ENCODE data around the gene TCHP. TPM values are rescaled to one million over a fixed set of nuclear protein-coding genes. Genes with fewer than 3 reads are reported as not detected.

TCHP gene
- polyA plus RNA-seq, 1 experiment = 9.1 TPM

DNA sequence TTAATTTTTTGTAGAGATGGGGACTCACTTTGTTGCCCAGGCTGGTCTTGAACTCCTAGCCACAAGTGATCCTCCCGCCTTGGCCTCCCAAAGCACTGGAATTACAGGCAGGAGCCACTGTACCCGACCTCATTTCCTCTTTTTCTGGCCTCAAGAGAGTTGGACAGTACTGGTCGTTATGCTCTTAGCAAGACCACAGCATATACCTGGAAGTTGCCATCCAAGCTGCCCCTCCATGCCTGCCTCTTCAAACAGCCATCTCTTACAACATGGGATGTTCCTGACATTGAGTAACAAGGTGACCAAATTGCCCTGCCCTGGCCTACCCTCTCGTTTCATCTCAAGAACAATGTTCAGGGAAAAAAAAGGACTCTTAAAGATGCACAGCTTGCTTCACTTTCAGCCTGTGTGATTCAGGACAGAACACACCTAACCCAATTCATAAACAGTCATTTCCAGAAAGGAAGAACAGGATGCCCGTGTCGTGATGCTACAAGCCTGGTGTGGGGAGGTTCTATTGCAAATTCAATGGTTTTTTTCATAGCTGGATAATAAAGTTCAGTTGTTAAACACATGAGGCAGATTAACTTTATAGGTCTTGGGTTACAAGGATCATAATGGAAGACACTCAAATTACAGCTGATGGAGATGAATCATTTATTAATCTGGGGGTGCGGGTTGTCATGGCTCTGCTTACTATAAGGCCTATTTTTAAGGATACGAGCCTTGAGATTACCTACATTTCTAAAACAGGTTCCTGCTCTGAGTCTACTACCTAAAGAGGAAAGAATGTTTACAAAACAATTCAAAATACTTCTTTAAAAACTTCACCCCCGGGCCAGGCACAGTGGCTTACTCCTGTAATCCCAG, 31.7 kb upstream of the TCHP start:
- CTCF ChIA-PET = interaction anchor here (0.9 to 5.5 kb wide), 5 partner anchors 15 to 63 kb away, joined by 3 to 41 read pairs (median 3); no protein-coding TSS in a partner anchor
- Histone ChIP-seq H3K4me3 (ENCODE audit: low read depth, low read length) (no peak overlapping the region), H3K36me3 (ENCODE audit: control insufficient read depth, insufficient read depth, low read length) (no peaks in the 10 kb centered on the region; the same call in 1 of the 2 replicates), H3K27me3 (ENCODE audit: control insufficient read depth, insufficient read depth, low read length) (no peaks in the 10 kb centered on the region)
- DNase-seq (ENCODE audit: low read depth) = peak; percentile 54
- POLR2A ChIA-PET = no interaction called here
- TF ChIP-seq, protein P1, sequence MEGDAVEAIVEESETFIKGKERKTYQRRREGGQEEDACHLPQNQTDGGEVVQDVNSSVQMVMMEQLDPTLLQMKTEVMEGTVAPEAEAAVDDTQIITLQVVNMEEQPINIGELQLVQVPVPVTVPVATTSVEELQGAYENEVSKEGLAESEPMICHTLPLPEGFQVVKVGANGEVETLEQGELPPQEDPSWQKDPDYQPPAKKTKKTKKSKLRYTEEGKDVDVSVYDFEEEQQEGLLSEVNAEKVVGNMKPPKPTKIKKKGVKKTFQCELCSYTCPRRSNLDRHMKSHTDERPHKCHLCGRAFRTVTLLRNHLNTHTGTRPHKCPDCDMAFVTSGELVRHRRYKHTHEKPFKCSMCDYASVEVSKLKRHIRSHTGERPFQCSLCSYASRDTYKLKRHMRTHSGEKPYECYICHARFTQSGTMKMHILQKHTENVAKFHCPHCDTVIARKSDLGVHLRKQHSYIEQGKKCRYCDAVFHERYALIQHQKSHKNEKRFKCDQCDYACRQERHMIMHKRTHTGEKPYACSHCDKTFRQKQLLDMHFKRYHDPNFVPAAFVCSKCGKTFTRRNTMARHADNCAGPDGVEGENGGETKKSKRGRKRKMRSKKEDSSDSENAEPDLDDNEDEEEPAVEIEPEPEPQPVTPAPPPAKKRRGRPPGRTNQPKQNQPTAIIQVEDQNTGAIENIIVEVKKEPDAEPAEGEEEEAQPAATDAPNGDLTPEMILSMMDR (IDR thresholded peaks at IDR 0.05; ENCODE audit: insufficient read depth, low read depth, low read length) = no peak

DNA sequence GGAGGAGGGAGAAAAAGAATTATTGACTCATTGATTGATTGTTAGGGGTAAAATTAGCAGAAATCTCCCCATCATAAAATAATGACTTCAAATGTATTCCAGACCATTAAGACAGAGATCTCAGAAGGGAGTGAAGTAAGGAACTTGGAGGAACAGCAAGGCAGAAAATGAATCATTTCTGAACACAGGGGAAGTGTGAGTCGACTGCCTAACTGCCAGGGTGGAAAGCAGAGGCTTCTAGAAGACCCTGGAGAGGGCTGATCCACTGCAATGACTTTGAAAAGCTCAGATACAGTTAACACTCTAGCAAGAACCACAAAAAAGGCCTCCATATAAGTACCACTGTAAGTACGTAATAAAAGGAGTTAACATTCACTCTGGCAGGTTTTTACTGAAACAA, 29.4 kb upstream of the TCHP start:
- ChIA-PET POLR2A (no interaction called here), CTCF (interaction anchor here (1.0 to 3.1 kb wide), 3 partner anchors 10 to 25 kb away, joined by 4 to 13 read pairs (median 6); partner anchors contain the start of gene GLTP)
- H3K27me3 ChIP-seq (ENCODE audit: control insufficient read depth, insufficient read depth, low read length) = no peaks in the 10 kb centered on the region
- H3K36me3 ChIP-seq (ENCODE audit: control insufficient read depth, insufficient read depth, low read length) = no peaks in the 10 kb centered on the region
- TF ChIP-seq, protein P1 (IDR thresholded peaks at IDR 0.05; ENCODE audit: insufficient read depth, low read depth, low read length) = no peak
- no peak for DNase-seq (ENCODE audit: low read depth)
- H3K4me3 ChIP-seq (ENCODE audit: low read depth, low read length) = no peak overlapping the region

DNA sequence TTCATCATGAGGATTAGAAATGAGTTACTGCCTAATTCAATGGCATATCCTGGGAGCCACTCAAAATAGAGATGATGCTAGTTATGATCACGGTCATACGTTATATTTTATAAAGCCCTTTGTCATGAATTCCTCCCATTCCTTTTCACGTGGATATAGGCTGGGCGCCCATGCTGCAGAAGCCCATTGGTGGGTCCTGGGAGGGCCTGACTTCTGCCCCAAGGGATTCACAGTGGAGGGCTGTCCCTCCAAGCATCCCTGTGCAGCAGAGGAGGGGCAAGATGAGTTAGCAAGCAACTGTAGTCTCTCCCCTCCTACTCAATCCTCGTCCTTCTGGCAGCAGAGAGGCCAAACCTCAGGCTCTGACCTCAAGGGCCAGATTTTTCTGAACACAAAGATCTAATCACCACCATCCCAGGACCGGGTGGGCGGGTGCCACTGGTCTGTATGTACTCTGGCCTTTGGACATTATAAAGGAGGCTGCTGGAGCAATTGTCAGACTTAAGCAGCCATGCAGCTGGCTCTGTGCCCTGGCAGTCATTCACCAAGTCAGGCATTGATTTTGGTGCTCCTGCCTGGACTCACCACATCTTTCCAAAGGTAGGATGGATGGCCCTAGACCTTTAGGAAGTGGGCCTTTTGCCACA, 28.3 kb upstream of the TCHP start:
- no peaks in the 10 kb centered on the region for H3K27me3 ChIP-seq (ENCODE audit: control insufficient read depth, insufficient read depth, low read length)
- TF ChIP-seq, protein P1 (IDR thresholded peaks at IDR 0.05; ENCODE audit: insufficient read depth, low read depth, low read length) = no peak
- no peak for DNase-seq (ENCODE audit: low read depth)
- H3K4me3 ChIP-seq (ENCODE audit: low read depth, low read length) = no peak overlapping the region
- ChIA-PET POLR2A (interaction anchor here (0.5 kb wide), 1 partner anchor 452 kb away, joined by 7 read pairs; no protein-coding TSS in a partner anchor), CTCF (interaction anchor here (0.6 to 3.1 kb wide), 4 partner anchors 19 to 99 kb away, joined by 3 to 13 read pairs (median 6); no protein-coding TSS in a partner anchor)
- H3K36me3 ChIP-seq (ENCODE audit: control insufficient read depth, insufficient read depth, low read length) = no peaks in the 10 kb centered on the region

DNA sequence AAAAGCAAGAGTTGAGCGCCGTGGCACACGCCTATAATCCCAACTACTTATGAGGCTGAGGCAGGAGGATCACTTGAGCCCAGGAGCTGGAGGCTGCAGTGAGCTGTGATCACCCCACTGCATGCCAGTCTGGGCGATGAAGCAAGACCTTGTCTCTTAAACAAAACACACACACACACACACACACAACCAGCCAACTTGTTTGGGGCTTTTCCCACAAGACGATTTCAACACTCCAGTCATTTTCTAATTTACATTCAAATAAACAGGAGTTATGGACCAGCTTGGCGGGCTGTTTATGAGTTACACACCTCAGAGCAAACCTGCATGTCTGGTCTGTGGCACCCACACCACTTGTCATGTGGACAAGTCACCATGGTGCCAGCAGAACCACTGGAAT, 26.4 kb upstream of the TCHP start:
- POLR2A ChIA-PET = interaction anchor here (0.6 kb wide), 1 partner anchor 12 kb away, joined by 8 read pairs; no protein-coding TSS in a partner anchor
- Histone ChIP-seq H3K4me3 (ENCODE audit: low read depth, low read length) (no peak overlapping the region), H3K36me3 (ENCODE audit: control insufficient read depth, insufficient read depth, low read length) (no peaks in the 10 kb centered on the region), H3K27me3 (ENCODE audit: control insufficient read depth, insufficient read depth, low read length) (no peaks in the 10 kb centered on the region)
- TF ChIP-seq, protein P1 (IDR thresholded peaks at IDR 0.05; ENCODE audit: insufficient read depth, low read depth, low read length) = no peak
- DNase-seq (ENCODE audit: low read depth) = no peak
- CTCF ChIA-PET = interaction anchor here (1.6 to 1.8 kb wide), 2 partner anchors 14 to 21 kb away, joined by 5 to 7 read pairs; no protein-coding TSS in a partner anchor

Data from BJ (cell line).